Naive thymus-derived CD4-positive, alpha-beta T cell (primary cell): ENCODE results near the gene BLACAT1. TPM values are rescaled to one million over a fixed set of nuclear protein-coding genes. Genes with fewer than 3 reads are reported as not detected.
"Not testable (repeated sequence)": the region's sequence is repeated elsewhere in the genome, so short reads cannot be mapped to it uniquely, and the experiment has no call there.

Source experiments
- ATAC-seq: fragments of 150-1000 bp; cut with Tn5 transposase; 2 replicates; pipeline ENCODE4 v1.10.0; 2021; ENCODE audit warnings: mild to moderate bottlenecking, moderate library complexity
- CTCF ChIA-PET: fragments of 350-600 bp; sonication (Branson Sonifier 250); formaldehyde crosslinking; loops from one replicate; lab custom pipeline; 2021; ENCODE audit warnings: antibody characterized with exemption; lab: Charles Lee
- POLR2A ChIA-PET: fragments of 350-600 bp; sonication (Branson Sonifier 250); formaldehyde crosslinking; loops from one replicate; lab custom pipeline; 2021; ENCODE audit warnings: antibody characterized with exemption, inconsistent platforms; lab: Charles Lee
- DNase-seq, 9 donors: peaks; one replicate each; pipeline versions ENCODE4 v3.0.0 to v3.0.0-alpha.2; 2020 to 2022; ENCODE audit warnings: mixed read lengths in 1 of 9
- H3K27ac ChIP-seq: one replicate; pipeline ENCODE4 v1.7.0; 2013; ENCODE audit warnings: mild to moderate bottlenecking, low read depth, low read length, moderate library complexity
- H3K27me3 ChIP-seq, 2 donors: one replicate each; pipeline ENCODE4 v1.7.0; 2013; ENCODE audit warnings: low read length in 2 of 2, mild to moderate bottlenecking in 2 of 2, moderate library complexity in 2 of 2; ENCODE audit not compliant: control insufficient read depth in 2 of 2, insufficient read depth in 2 of 2
- H3K36me3 ChIP-seq, 3 experiments: 1 replicate in 2 of 3; 2 replicates in 1 of 3; pipeline ENCODE4 v1.7.0; 2013; ENCODE audit warnings: low read length in 3 of 3, mild to moderate bottlenecking in 3 of 3, moderate library complexity in 1 of 3; ENCODE audit not compliant: insufficient read depth in 3 of 3, control insufficient read depth in 2 of 3
- H3K4me1 ChIP-seq, 2 donors: one replicate each; pipeline ENCODE4 v1.7.0; 2013; ENCODE audit warnings: low read length in 2 of 2, mild to moderate bottlenecking in 2 of 2, moderate library complexity in 1 of 2; ENCODE audit not compliant: control insufficient read depth in 2 of 2, insufficient read depth in 2 of 2
- H3K4me3 ChIP-seq: 2 replicates; pipeline ENCODE4 v1.7.0; 2013; ENCODE audit warnings: mild to moderate bottlenecking, low read length
- H3K9me3 ChIP-seq, 3 experiments: 1 replicate in 2 of 3; 2 replicates in 1 of 3; pipeline ENCODE4 v1.7.0; 2013; ENCODE audit warnings: low read length in 3 of 3; ENCODE audit not compliant: control insufficient read depth in 2 of 3
- H3K27ac Mint-ChIP-seq, 9 donors: one replicate each; pipeline ENCODE4 v1.8.0; 2020 to 2022; ENCODE audit warnings: mixed read lengths in 9 of 9, mild to moderate bottlenecking in 8 of 9, moderate library complexity in 5 of 9, inconsistent platforms in 2 of 9
- H3K27me3 Mint-ChIP-seq, 5 donors: one replicate each; pipeline ENCODE4 v1.8.0; 2021 to 2022; ENCODE audit warnings: mixed read lengths in 5 of 5, mild to moderate bottlenecking in 1 of 5
- H3K36me3 Mint-ChIP-seq, 5 donors: one replicate each; pipeline ENCODE4 v1.8.0; 2020 to 2022; ENCODE audit warnings: mixed read lengths in 5 of 5, mild to moderate bottlenecking in 3 of 5, inconsistent platforms in 1 of 5
- H3K4me1 Mint-ChIP-seq, 7 donors: one replicate each; pipeline ENCODE4 v1.8.0; 2020 to 2022; ENCODE audit warnings: mixed read lengths in 7 of 7, mild to moderate bottlenecking in 3 of 7, inconsistent platforms in 1 of 7
- H3K4me3 Mint-ChIP-seq, 10 donors: one replicate each; pipeline ENCODE4 v1.8.0; 2020 to 2022; ENCODE audit warnings: mild to moderate bottlenecking in 10 of 10, mixed read lengths in 10 of 10, moderate library complexity in 6 of 10, inconsistent platforms in 2 of 10
- H3K9me3 Mint-ChIP-seq, 11 donors: one replicate each; pipeline ENCODE4 v1.8.0; 2020 to 2022; ENCODE audit warnings: mixed read lengths in 11 of 11, mild to moderate bottlenecking in 4 of 11, inconsistent platforms in 1 of 11, moderate library complexity in 1 of 11
- intact Hi-C, 2 donors: fragments of 100-400 bp; cut with micrococcal nuclease; formaldehyde crosslinking; loops; one replicate each; pipeline ENCODE4 v1.15.1; 2023
- polyA plus RNA-seq, 2 donors: library from polyadenylated mRNA; unstranded; fragments of 300-500 nt; fragmentation: Illumina TruSeq; gene quantifications; one replicate each; pipeline ENCODE4 v1.2.3, GENCODE V29; 2021
- total RNA-seq, 6 experiments: library from RNA in 5 of 6; stranded (reverse) in 5 of 6; gene quantifications; 1 replicate in 5 of 6; 2 replicates in 1 of 6; pipeline ENCODE4 v1.2.3 and lab custom pipeline; 2021 to 2026

Gene BLACAT1
- total and polyA plus RNA-seq, 7 experiments from 2014 or later: 0.12 to 0.44 (median 0.22) TPM; not detected in 2

- Histone ChIP-seq H3K4me3 (no peak overlapping the region), H3K36me3 (no peaks in the 10 kb centered on the region), H3K9me3 (peaks cover 0 to 6% (median 0%) of the 10 kb centered on the region in 3 experiments), H3K27me3 (peaks cover 0 to 7% of the 10 kb centered on the region in 2 donors), H3K27ac (no peak overlapping the region), H3K4me1 (peaks cover 0 to 43% of the 10 kb centered on the region in 2 donors)
- Mint-ChIP-seq H3K4me3 (peak overlapping the region in 3 of 10 donors; percentile 29 to 54 (median 35)), H3K27ac (peak overlapping the region in 4 of 9 donors; percentile 1 to 41 (median 24)), H3K4me1 (peaks cover 5 to 39% (median 17%) of the 10 kb centered on the region in 7 donors), H3K9me3 (peaks cover 1 to 9% (median 7%) of the 10 kb centered on the region in 11 donors), H3K36me3 (peaks cover 0 to 5% (median 3%) of the 10 kb centered on the region in 5 donors), H3K27me3 (peaks cover 39 to 70% (median 55%) of the 10 kb centered on the region in 5 donors)
- ChIA-PET CTCF (interaction anchor here (2.7 kb wide), 1 partner anchor 8 kb away, joined by 8 read pairs; no protein-coding TSS in a partner anchor), POLR2A (interaction anchor here (0.6 kb wide), 1 partner anchor 11 kb away, joined by 3 read pairs; no protein-coding TSS in a partner anchor)
- intact Hi-C loops: loop anchor here in 1 of 2 donors (10.0 kb wide), 1 partner anchor 196 kb away; no protein-coding TSS in a partner anchor
- ATAC-seq (peak; percentile 77), DNase-seq (peak in 3 of 9 donors; percentile 19 to 42 (median 30))
These were observed 24.6 kb upstream of the BLACAT1 start for GRCh38 chr1:205480349-205480985.

GRCh38 chr1:205478985-205479384, 23.1 kb upstream of the BLACAT1 start:
- H3K9me3 Mint-ChIP-seq: peaks cover 10 to 20% (median 17%) of the 10 kb centered on the region in 11 donors
- POLR2A ChIA-PET, ATAC-seq, H3K27ac Mint-ChIP-seq, H3K4me3 Mint-ChIP-seq, H3K27me3 ChIP-seq, H3K4me3 ChIP-seq, H3K27ac ChIP-seq, intact Hi-C loops, DNase-seq, H3K36me3 ChIP-seq: not testable (repeated sequence)
- Histone ChIP-seq H3K4me1 (peaks cover 0 to 39% of the 10 kb centered on the region in 2 donors), H3K9me3 (peaks cover 0 to 17% (median 0%) of the 10 kb centered on the region in 3 experiments)
- H3K36me3 Mint-ChIP-seq: peaks cover 3 to 14% (median 6%) of the 10 kb centered on the region in 5 donors
- CTCF ChIA-PET: interaction anchor here (2.7 kb wide), 1 partner anchor 9 kb away, joined by 8 read pairs; no protein-coding TSS in a partner anchor
- H3K27me3 Mint-ChIP-seq: peaks cover 31 to 73% (median 51%) of the 10 kb centered on the region in 5 donors
- peaks cover 5 to 36% (median 17%) of the 10 kb centered on the region in 7 donors for H3K4me1 Mint-ChIP-seq

GRCh38 chr1:205477759-205478247, 22.0 kb upstream of the BLACAT1 start:
- ChIA-PET CTCF (interaction anchor here (0.6 to 2.7 kb wide), 4 partner anchors 9 to 307 kb away, joined by 3 to 8 read pairs (median 5); no protein-coding TSS in a partner anchor), POLR2A (no interaction called here)
- no peak overlapping the region for H3K4me3 ChIP-seq
- Mint-ChIP-seq H3K9me3 (peaks cover 10 to 22% (median 17%) of the 10 kb centered on the region in 11 donors), H3K36me3 (peaks cover 3 to 14% (median 8%) of the 10 kb centered on the region in 5 donors), H3K27ac (no peak overlapping the region), H3K4me3 (no peak overlapping the region), H3K4me1 (peaks cover 5 to 33% (median 16%) of the 10 kb centered on the region in 7 donors), H3K27me3 (peaks cover 28 to 71% (median 50%) of the 10 kb centered on the region in 5 donors)
- intact Hi-C loops: no loop called here
- ATAC-seq (no peak), DNase-seq (no peak)
- H3K27ac ChIP-seq: no peak overlapping the region
- no peaks in the 10 kb centered on the region for H3K36me3 ChIP-seq
- peaks cover 0 to 39% of the 10 kb centered on the region in 2 donors for H3K4me1 ChIP-seq
- H3K27me3 ChIP-seq: peaks cover 0 to 3% of the 10 kb centered on the region in 2 donors
- H3K9me3 ChIP-seq: peaks cover 0 to 17% (median 0%) of the 10 kb centered on the region in 3 experiments

- DNase-seq (no peak), ATAC-seq (no peak)
- intact Hi-C loops: no loop called here
- Histone ChIP-seq H3K4me3 (no peak overlapping the region), H3K27ac (no peak overlapping the region), H3K4me1 (peaks cover 0 to 38% of the 10 kb centered on the region in 2 donors), H3K27me3 (peaks cover 0 to 2% of the 10 kb centered on the region in 2 donors), H3K9me3 (peaks cover 0 to 17% (median 0%) of the 10 kb centered on the region in 3 experiments), H3K36me3 (no peaks in the 10 kb centered on the region)
- Mint-ChIP-seq H3K27me3 (peaks cover 32 to 71% (median 53%) of the 10 kb centered on the region in 5 donors), H3K4me1 (peaks cover 5 to 28% (median 17%) of the 10 kb centered on the region in 7 donors), H3K27ac (peak overlapping the region in 1 of 9 donors; percentile 21), H3K36me3 (peaks cover 3 to 14% (median 9%) of the 10 kb centered on the region in 5 donors), H3K4me3 (no peak overlapping the region), H3K9me3 (peaks cover 10 to 22% (median 17%) of the 10 kb centered on the region in 11 donors)
- ChIA-PET CTCF (interaction anchor here (0.6 kb wide), 1 partner anchor 237 kb away, joined by 6 read pairs; no protein-coding TSS in a partner anchor), POLR2A (no interaction called here)
These were observed 21.4 kb upstream of the BLACAT1 start for GRCh38 chr1:205477121-205477758.

- H3K27me3 Mint-ChIP-seq: peaks cover 33 to 70% (median 54%) of the 10 kb centered on the region in 5 donors
- peaks cover 3 to 14% (median 10%) of the 10 kb centered on the region in 5 donors for H3K36me3 Mint-ChIP-seq
- H3K4me3 ChIP-seq: no peak overlapping the region
These were observed 20.8 kb upstream of the BLACAT1 start for GRCh38 chr1:205476648-205477047.

GRCh38 chr1:205475855-205476254, 20.0 kb upstream of the BLACAT1 start:
- peaks cover 10 to 22% (median 17%) of the 10 kb centered on the region in 11 donors for H3K9me3 Mint-ChIP-seq
- intact Hi-C loops: no loop called here
- peaks cover 3 to 14% (median 10%) of the 10 kb centered on the region in 5 donors for H3K36me3 Mint-ChIP-seq
- ATAC-seq: no peak
- Histone ChIP-seq H3K9me3 (peaks cover 0 to 17% (median 0%) of the 10 kb centered on the region in 3 experiments), H3K27me3 (no peaks in the 10 kb centered on the region), H3K36me3 (no peaks in the 10 kb centered on the region), H3K27ac (no peak overlapping the region), H3K4me1 (peaks cover 0 to 24% of the 10 kb centered on the region in 2 donors), H3K4me3 (no peak overlapping the region)
- peaks cover 29 to 66% (median 56%) of the 10 kb centered on the region in 5 donors for H3K27me3 Mint-ChIP-seq
- DNase-seq: no peak
- ChIA-PET CTCF (interaction anchor here (1.7 kb wide), 1 partner anchor 10 kb away, joined by 13 read pairs; no protein-coding TSS in a partner anchor), POLR2A (no interaction called here)
- H3K4me3 Mint-ChIP-seq: no peak overlapping the region
- peaks cover 5 to 16% (median 10%) of the 10 kb centered on the region in 7 donors for H3K4me1 Mint-ChIP-seq
- no peak overlapping the region for H3K27ac Mint-ChIP-seq

More at GRCh38 chr1:205476648-205477047, 20.8 kb upstream of the BLACAT1 start:
- no peak overlapping the region for H3K27ac ChIP-seq
- ATAC-seq (no peak), DNase-seq (no peak)
- Mint-ChIP-seq H3K4me1 (peaks cover 5 to 22% (median 17%) of the 10 kb centered on the region in 7 donors), H3K9me3 (peaks cover 10 to 22% (median 17%) of the 10 kb centered on the region in 11 donors), H3K4me3 (no peak overlapping the region), H3K27ac (no peak overlapping the region)
- ChIA-PET CTCF (interaction anchor here (1.7 kb wide), 1 partner anchor 9 kb away, joined by 13 read pairs; no protein-coding TSS in a partner anchor), POLR2A (no interaction called here)
- H3K27me3 ChIP-seq: no peaks in the 10 kb centered on the region
- H3K9me3 ChIP-seq: peaks cover 0 to 17% (median 0%) of the 10 kb centered on the region in 3 experiments
- intact Hi-C loops: no loop called here
- peaks cover 0 to 32% of the 10 kb centered on the region in 2 donors for H3K4me1 ChIP-seq
- H3K36me3 ChIP-seq: no peaks in the 10 kb centered on the region
